GM23338 (cell line): Measurements from ENCODE around the gene HECTD1. TPM values are rescaled to one million over a fixed set of nuclear protein-coding genes. Genes with fewer than 3 reads are reported as not detected.
A peak's percentile ranks its signal among the peaks of the same experiment; 100 is the strongest.
"Not testable (repeated sequence)": the region's sequence is repeated elsewhere in the genome, so short reads cannot be mapped to it uniquely, and the experiment has no call there.

Experiments used
- ATAC-seq: fragments of 200-7000 bp; cut with Tn5 transposase; 3 replicates; pipeline ENCODE4 v1.9.1; 2020
- DNase-seq: peaks from one replicate; pipeline ENCODE4 v3.0.0-alpha.2; 2015; ENCODE audit warnings: low spot score
- H2AFZ ChIP-seq: fragments of 200-600 bp; sonication (generic); 2 replicates; pipeline ENCODE4 v1.8.0; 2016; ENCODE audit warnings: antibody characterized with exemption, mild to moderate bottlenecking, moderate library complexity
- H3F3A ChIP-seq: fragments of 200-600 bp; sonication (generic); replicated peaks from 2 replicates; pipeline ENCODE4 v1.8.0; 2017; ENCODE audit warnings: antibody characterized with exemption, mixed run types, low read depth
- H3K27ac ChIP-seq: fragments of 200-600 bp; sonication (generic); 2 replicates; pipeline ENCODE4 v1.6.1; 2016; ENCODE audit warnings: low read depth
- H3K27me3 ChIP-seq: fragments of 200-600 bp; sonication (generic); 2 replicates; pipeline ENCODE4 v1.8.0; 2016; ENCODE audit warnings: mild to moderate bottlenecking, mixed run types, moderate library complexity; ENCODE audit not compliant: insufficient read depth
- H3K36me3 ChIP-seq: fragments of 200-600 bp; sonication (generic); 2 replicates; pipeline ENCODE4 v1.8.0; 2016; ENCODE audit warnings: mild to moderate bottlenecking; ENCODE audit not compliant: insufficient read depth
- H3K4me1 ChIP-seq: fragments of 200-600 bp; sonication (generic); 2 replicates; pipeline ENCODE4 v1.8.0; 2016; ENCODE audit warnings: mild to moderate bottlenecking, moderate library complexity; ENCODE audit not compliant: insufficient read depth
- H3K4me2 ChIP-seq: fragments of 200-600 bp; sonication (generic); 2 replicates; pipeline ENCODE4 v1.7.1; 2017; ENCODE audit warnings: mixed run types
- H3K4me3 ChIP-seq: fragments of 200-600 bp; sonication (generic); 2 replicates; pipeline ENCODE4 v1.6.1; 2016; ENCODE audit warnings: mixed run types
- H3K79me2 ChIP-seq: fragments of 200-600 bp; sonication (generic); replicated peaks from 2 replicates; pipeline ENCODE4 v1.8.0; 2017; ENCODE audit warnings: mild to moderate bottlenecking; ENCODE audit not compliant: insufficient read depth
- H3K9me2 ChIP-seq: fragments of 200-600 bp; sonication (generic); 2 replicates; pipeline ENCODE4 v1.8.0; 2017; ENCODE audit not compliant: insufficient read depth
- H4K20me1 ChIP-seq: fragments of 200-600 bp; sonication (generic); replicated peaks from 2 replicates; pipeline ENCODE4 v1.8.0; 2017; ENCODE audit warnings: mild to moderate bottlenecking; ENCODE audit not compliant: insufficient read depth
- H3K27ac Mint-ChIP-seq: 2 replicates; pipeline ENCODE4 v1.8.0; 2020; ENCODE audit warnings: inconsistent platforms, mild to moderate bottlenecking, moderate library complexity, mixed read lengths
- H3K27me3 Mint-ChIP-seq: 3 replicates; pipeline ENCODE4 v1.8.0; 2022; ENCODE audit warnings: low read depth, mild to moderate bottlenecking, moderate library complexity, mixed read lengths, inconsistent platforms; ENCODE audit not compliant: insufficient read depth, poor library complexity
- H3K36me3 Mint-ChIP-seq: 3 replicates; pipeline ENCODE4 v1.8.0; 2021; ENCODE audit warnings: low read depth, mild to moderate bottlenecking, inconsistent platforms, moderate library complexity, mixed read lengths
- H3K4me1 Mint-ChIP-seq: 3 replicates; pipeline ENCODE4 v1.8.0; 2020; ENCODE audit warnings: mild to moderate bottlenecking, inconsistent platforms, mixed read lengths
- H3K4me3 Mint-ChIP-seq: 3 replicates; pipeline ENCODE4 v1.8.0; 2021; ENCODE audit warnings: moderate library complexity, mild to moderate bottlenecking, inconsistent platforms, mixed read lengths
- H3K9me3 Mint-ChIP-seq: 3 replicates; pipeline ENCODE4 v1.8.0; 2020; ENCODE audit warnings: moderate library complexity, mild to moderate bottlenecking, inconsistent platforms, mixed read lengths
- CREB1 ChIP-seq: fragments of 250-450 bp; sonication (Bioruptor Pico); IDR thresholded peaks from 2 replicates; pipeline ENCODE4 v1.5.0; 2020; ENCODE audit warnings: low read depth, mild to moderate bottlenecking, moderate library complexity
- CTCF ChIP-seq, 2 experiments: fragments of 200-600 bp in 1 of 2; sonication (generic) in 1 of 2; conservative IDR thresholded peaks; 2 replicates each; pipeline versions ENCODE4 v1.5.1 to v1.6.1; 2016 to 2017; ENCODE audit warnings: antibody characterized with exemption in 2 of 2, low read depth in 2 of 2, mild to moderate bottlenecking in 2 of 2, moderate library complexity in 1 of 2
- EZH2 ChIP-seq: fragments of 200-600 bp; sonication (generic); IDR thresholded peaks from one replicate; pipeline ENCODE4 v1.8.0; 2017; ENCODE audit warnings: antibody characterized with exemption, mild to moderate bottlenecking, low read depth; ENCODE audit not compliant: unreplicated experiment
- EZH2phosphoT487 ChIP-seq: fragments of 200-600 bp; sonication (generic); IDR thresholded peaks from one replicate; pipeline ENCODE4 v1.8.1; 2018; ENCODE audit warnings: antibody characterized with exemption; ENCODE audit not compliant: unreplicated experiment
- JUNB ChIP-seq: IDR thresholded peaks from one replicate; pipeline ENCODE4 v1.6.1; 2016; ENCODE audit warnings: antibody characterized with exemption; ENCODE audit not compliant: unreplicated experiment
- NANOG ChIP-seq: IDR thresholded peaks from 2 replicates; pipeline ENCODE4 v1.6.1; 2016; ENCODE audit warnings: antibody characterized with exemption, borderline replicate concordance
- POLR2AphosphoS5 ChIP-seq: IDR thresholded peaks from 2 replicates; pipeline ENCODE4 v1.6.1; 2016; ENCODE audit warnings: antibody characterized with exemption, low read depth
- ZNF114 ChIP-seq: fragments of 250-450 bp; sonication (Bioruptor Pico); IDR thresholded peaks from 2 replicates; pipeline ENCODE4 v1.5.0; 2020; ENCODE audit warnings: mild to moderate bottlenecking, moderate library complexity
- ZNF331 ChIP-seq: fragments of 250-450 bp; sonication (Bioruptor Pico); IDR thresholded peaks from 2 replicates; pipeline ENCODE4 v1.5.0; 2020; ENCODE audit warnings: low read depth, mild to moderate bottlenecking, moderate library complexity
- polyA plus RNA-seq: library from polyadenylated mRNA; unstranded; fragments of >200 nt; fragmentation: Nextera tagmentation; extraction: Ambion mirVana; gene quantifications from 2 replicates; pipeline ENCODE4 v1.2.1, GENCODE V29; 2016
- total RNA-seq: library from RNA; depleted of rRNA; stranded (reverse); fragments of >200 nt; shearing (Covaris generic); gene quantifications from 2 replicates; pipeline ENCODE4 v1.2.3, GENCODE V29; 2014

HECTD1 gene
- total and polyA plus RNA-seq, 2 experiments from 2014 or later: 42.1 to 132 TPM

- Mint-ChIP-seq H3K27me3 (no peaks in the 10 kb centered on the region), H3K9me3 (no peaks in the 10 kb centered on the region), H3K4me1 (no peaks in the 10 kb centered on the region), H3K27ac (no peak overlapping the region), H3K4me3 (no peak overlapping the region), H3K36me3 (peaks cover 9% of the 10 kb centered on the region)
- H3F3A ChIP-seq: no peaks in the 10 kb centered on the region
- no peak overlapping the region for H2AFZ ChIP-seq
- no peaks in the 10 kb centered on the region for H3K4me1 ChIP-seq
- H3K4me2 ChIP-seq: no peak overlapping the region
- H3K4me3 ChIP-seq: no peak overlapping the region
- no peaks in the 10 kb centered on the region for H3K27me3 ChIP-seq
- TF ChIP-seq CTCF (conservative IDR thresholded peaks at IDR 0.05; ENCODE audit: low read depth in 2 of 2): no peak
- no peak for TF ChIP-seq POLR2AphosphoS5
- no peak for TF ChIP-seq ZNF114 (CRISPR knock-in tag)
- no peak for TF ChIP-seq CREB1
- no peaks in the 10 kb centered on the region; the same call in 1 of the 2 replicates for H3K9me2 ChIP-seq
- no peaks in the 10 kb centered on the region for H4K20me1 ChIP-seq
- DNase-seq (no peak), ATAC-seq (no peak)
- no peaks in the 10 kb centered on the region for H3K36me3 ChIP-seq
- no peaks in the 10 kb centered on the region for H3K79me2 ChIP-seq
- no peak overlapping the region for H3K27ac ChIP-seq
These were observed 139.4 kb downstream of the HECTD1 start for GRCh38 chr14:31068235-31068634.

DNA sequence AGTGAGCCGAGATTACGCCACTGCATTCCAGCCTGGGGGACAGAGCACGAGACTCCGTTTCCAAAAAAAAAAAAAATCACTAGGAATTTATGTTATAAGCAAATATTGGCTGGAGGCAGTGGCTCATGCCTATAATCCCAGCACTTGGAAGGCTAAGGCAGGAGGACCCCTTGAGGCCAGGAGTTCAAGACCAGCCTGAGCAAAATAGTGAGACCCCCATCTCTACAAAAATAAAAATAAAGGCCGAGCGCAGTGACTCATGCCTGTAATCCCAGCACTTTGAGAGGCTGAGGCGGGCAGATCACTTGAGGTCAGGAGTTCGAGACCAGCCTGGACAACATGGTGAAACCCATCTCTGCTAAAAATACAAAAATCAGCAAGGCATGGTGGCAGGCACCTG is 144.7 kb downstream of the HECTD1 start:
- H3K27ac Mint-ChIP-seq, H3K4me3 ChIP-seq, H3K36me3 Mint-ChIP-seq, DNase-seq, H3K9me3 Mint-ChIP-seq, H3K79me2 ChIP-seq, H2AFZ ChIP-seq, H3K36me3 ChIP-seq, H3F3A ChIP-seq, H3K9me2 ChIP-seq, H3K4me2 ChIP-seq, H3K27me3 Mint-ChIP-seq, H3K27me3 ChIP-seq, H3K4me3 Mint-ChIP-seq, H3K27ac ChIP-seq, H4K20me1 ChIP-seq, ATAC-seq: not testable (repeated sequence)
- H3K4me1 ChIP-seq: peaks cover 18% of the 10 kb centered on the region
- H3K4me1 Mint-ChIP-seq: peaks cover 24% of the 10 kb centered on the region

GRCh38 chr14:31060253-31060875 is 147.2 kb downstream of the HECTD1 start:
- Mint-ChIP-seq H3K4me1 (peaks cover 24% of the 10 kb centered on the region), H3K27ac (peak overlapping the region; percentile 80; the same call in 1 of the 2 replicates)
- H2AFZ ChIP-seq: peak overlapping the region; percentile 40; the same call in 1 of the 2 replicates
- TF ChIP-seq JUNB (no peak), EZH2 (no peak), NANOG (no peak), ZNF114 (CRISPR knock-in tag) (no peak), POLR2AphosphoS5 (no peak), EZH2phosphoT487 (no peak), ZNF331 (CRISPR knock-in tag) (no peak)

More at GRCh38 chr14:31060253-31060875, 147.2 kb downstream of the HECTD1 start:
- Histone ChIP-seq H3K36me3 (no peaks in the 10 kb centered on the region), H3K79me2 (peaks cover 2% of the 10 kb centered on the region; the same call in 1 of the 2 replicates), H3K27ac (peak overlapping the region; percentile 88), H3K27me3 (no peaks in the 10 kb centered on the region), H3K9me2 (no peaks in the 10 kb centered on the region), H3K4me1 (peaks cover 18% of the 10 kb centered on the region), H3K4me3 (no peak overlapping the region), H3F3A (no peaks in the 10 kb centered on the region), H3K4me2 (peak overlapping the region; percentile 59; the same call in 1 of the 2 replicates), H4K20me1 (no peaks in the 10 kb centered on the region)
- Mint-ChIP-seq H3K27me3 (peaks cover 2% of the 10 kb centered on the region), H3K36me3 (no peaks in the 10 kb centered on the region; the same call in 2 of the 3 replicates), H3K9me3 (no peaks in the 10 kb centered on the region), H3K4me3 (no peak overlapping the region)
- ATAC-seq (peak; percentile 72), DNase-seq (peak; percentile 47)
